Suprapubic skin (tissue), 4 donors: Measurements from ENCODE around the gene TPK1. TPM values are rescaled to one million over a fixed set of nuclear protein-coding genes. Genes with fewer than 3 reads are reported as not detected.

Experiments
- DNase-seq, 2 donors: peaks; one replicate each; pipeline ENCODE4 v3.0.0-alpha.2; 2019; ENCODE audit warnings: low spot score in 2 of 2
- H3K27ac ChIP-seq: fragments of 200-600 bp; sonication (generic); one replicate; pipeline ENCODE4 v1.5.1; 2019
- H3K27me3 ChIP-seq: fragments of 200-600 bp; sonication (generic); one replicate; pipeline ENCODE4 v1.5.1; 2019
- H3K36me3 ChIP-seq: fragments of 200-600 bp; sonication (generic); one replicate; pipeline ENCODE4 v1.5.1; 2019
- H3K4me1 ChIP-seq: fragments of 200-600 bp; sonication (generic); one replicate; pipeline ENCODE4 v1.5.1; 2019
- H3K4me3 ChIP-seq: fragments of 200-600 bp; sonication (generic); one replicate; pipeline ENCODE4 v1.5.1; 2019; ENCODE audit warnings: mild to moderate bottlenecking
- H3K9me3 ChIP-seq: fragments of 200-600 bp; sonication (generic); one replicate; pipeline ENCODE4 v1.5.1; 2019
- EP300 ChIP-seq: sonication (generic); formaldehyde crosslinking; IDR thresholded peaks from one replicate; pipeline ENCODE4 v1.6.1; 2017; ENCODE audit warnings: antibody characterized with exemption
- POLR2A ChIP-seq, 2 donors: fragments of 450-650 bp; IDR thresholded peaks; one replicate each; pipeline ENCODE4 v1.6.1; 2017; ENCODE audit warnings: antibody characterized with exemption in 2 of 2, mild to moderate bottlenecking in 2 of 2, moderate library complexity in 2 of 2
- POLR2AphosphoS5 ChIP-seq, 3 donors: sonication (generic); formaldehyde crosslinking; IDR thresholded peaks; one replicate each; pipeline ENCODE4 v1.6.1; 2017; ENCODE audit warnings: antibody characterized with exemption in 3 of 3
- WGBS: methylation state at CpG from one replicate; pipeline ENCODE4 v1.1.5; 2018; 5-methylcytosine and 5-hydroxymethylcytosine counted together
- total RNA-seq, 4 donors: library from RNA; depleted of rRNA; stranded (reverse); fragments of >200 nt; gene quantifications; one replicate each; pipeline ENCODE4 v1.1.0, GENCODE V29; 2016
- TF ChIP-seq, protein P1 (sequence below), 2 donors: fragments of 200-600 bp in 1 of 2; fragments of 450-650 bp in 1 of 2; sonication (generic) in 1 of 2; IDR thresholded peaks; one replicate each; pipeline ENCODE4 v1.5.1; 2016 to 2019; ENCODE audit warnings: antibody characterized with exemption in 2 of 2, mild to moderate bottlenecking in 1 of 2, moderate library complexity in 1 of 2

The TPK1 gene
- total RNA-seq, 4 donors from 2014 or later = 1.4 to 3.9 (median 2.8) TPM

DNA sequence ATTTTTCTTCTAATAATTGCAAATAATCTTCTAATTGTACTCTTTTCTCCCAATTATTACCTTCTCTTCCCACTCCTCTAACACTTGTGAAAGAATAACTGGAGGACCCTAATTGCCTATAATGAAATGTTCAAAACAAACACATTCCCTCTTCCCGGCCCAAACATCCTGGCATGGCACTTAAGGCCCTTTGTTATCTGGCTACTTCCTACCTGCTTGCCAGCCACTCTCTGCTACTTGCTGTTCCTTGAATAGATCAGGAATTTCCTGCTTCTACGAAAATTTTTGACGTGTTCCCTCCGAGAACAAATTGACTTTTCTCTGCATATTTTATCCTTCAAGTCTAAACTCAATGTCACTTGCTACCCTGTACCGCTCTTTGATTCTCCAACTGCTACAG is 376.2 kb downstream of the TPK1 start:
- no peak overlapping the region for H3K27ac ChIP-seq
- TF ChIP-seq EP300 = no peak

DNA sequence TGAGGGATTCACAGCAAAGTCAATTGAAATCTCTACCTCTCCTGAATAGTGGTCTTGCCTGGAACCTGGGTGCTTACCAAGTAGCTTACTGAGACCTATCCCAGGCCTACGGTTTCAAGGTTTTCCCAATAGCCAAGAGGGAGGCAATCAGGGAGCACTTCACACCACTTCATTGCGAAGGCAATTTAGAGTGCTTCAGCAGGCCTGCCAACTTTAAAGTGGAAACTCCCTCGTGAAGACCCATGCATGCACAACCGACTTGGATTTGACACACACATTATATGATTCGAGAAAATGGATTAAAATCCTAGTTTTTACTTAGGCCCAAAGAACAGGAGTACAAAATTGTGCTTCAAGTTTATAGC is 380.8 kb downstream of the TPK1 start:
- DNase-seq = no peak
- no peaks in the 10 kb centered on the region for H3K36me3 ChIP-seq
- H3K27ac ChIP-seq = no peak overlapping the region
- no peak overlapping the region for H3K4me3 ChIP-seq
- no peaks in the 10 kb centered on the region for H3K9me3 ChIP-seq
- WGBS = 92% methylated on average over 5 of the region's 5 CpGs
- no peaks in the 10 kb centered on the region for H3K4me1 ChIP-seq
- TF ChIP-seq POLR2AphosphoS5 (IDR thresholded peaks at IDR 0.05) = no peak
- no peak for TF ChIP-seq POLR2A (IDR thresholded peaks at IDR 0.05)
- TF ChIP-seq, protein P1, sequence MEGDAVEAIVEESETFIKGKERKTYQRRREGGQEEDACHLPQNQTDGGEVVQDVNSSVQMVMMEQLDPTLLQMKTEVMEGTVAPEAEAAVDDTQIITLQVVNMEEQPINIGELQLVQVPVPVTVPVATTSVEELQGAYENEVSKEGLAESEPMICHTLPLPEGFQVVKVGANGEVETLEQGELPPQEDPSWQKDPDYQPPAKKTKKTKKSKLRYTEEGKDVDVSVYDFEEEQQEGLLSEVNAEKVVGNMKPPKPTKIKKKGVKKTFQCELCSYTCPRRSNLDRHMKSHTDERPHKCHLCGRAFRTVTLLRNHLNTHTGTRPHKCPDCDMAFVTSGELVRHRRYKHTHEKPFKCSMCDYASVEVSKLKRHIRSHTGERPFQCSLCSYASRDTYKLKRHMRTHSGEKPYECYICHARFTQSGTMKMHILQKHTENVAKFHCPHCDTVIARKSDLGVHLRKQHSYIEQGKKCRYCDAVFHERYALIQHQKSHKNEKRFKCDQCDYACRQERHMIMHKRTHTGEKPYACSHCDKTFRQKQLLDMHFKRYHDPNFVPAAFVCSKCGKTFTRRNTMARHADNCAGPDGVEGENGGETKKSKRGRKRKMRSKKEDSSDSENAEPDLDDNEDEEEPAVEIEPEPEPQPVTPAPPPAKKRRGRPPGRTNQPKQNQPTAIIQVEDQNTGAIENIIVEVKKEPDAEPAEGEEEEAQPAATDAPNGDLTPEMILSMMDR (IDR thresholded peaks at IDR 0.05) = no peak
- TF ChIP-seq EP300 = no peak
- H3K27me3 ChIP-seq = no peaks in the 10 kb centered on the region

More for the DNA sequence above, 376.2 kb downstream of the TPK1 start:
- DNase-seq = no peak
- H3K27me3 ChIP-seq = no peaks in the 10 kb centered on the region
- H3K9me3 ChIP-seq = no peaks in the 10 kb centered on the region
- WGBS = 69% methylated on average over 5 of the region's 5 CpGs
- no peaks in the 10 kb centered on the region for H3K36me3 ChIP-seq
- no peak overlapping the region for H3K4me3 ChIP-seq
- no peaks in the 10 kb centered on the region for H3K4me1 ChIP-seq

DNA sequence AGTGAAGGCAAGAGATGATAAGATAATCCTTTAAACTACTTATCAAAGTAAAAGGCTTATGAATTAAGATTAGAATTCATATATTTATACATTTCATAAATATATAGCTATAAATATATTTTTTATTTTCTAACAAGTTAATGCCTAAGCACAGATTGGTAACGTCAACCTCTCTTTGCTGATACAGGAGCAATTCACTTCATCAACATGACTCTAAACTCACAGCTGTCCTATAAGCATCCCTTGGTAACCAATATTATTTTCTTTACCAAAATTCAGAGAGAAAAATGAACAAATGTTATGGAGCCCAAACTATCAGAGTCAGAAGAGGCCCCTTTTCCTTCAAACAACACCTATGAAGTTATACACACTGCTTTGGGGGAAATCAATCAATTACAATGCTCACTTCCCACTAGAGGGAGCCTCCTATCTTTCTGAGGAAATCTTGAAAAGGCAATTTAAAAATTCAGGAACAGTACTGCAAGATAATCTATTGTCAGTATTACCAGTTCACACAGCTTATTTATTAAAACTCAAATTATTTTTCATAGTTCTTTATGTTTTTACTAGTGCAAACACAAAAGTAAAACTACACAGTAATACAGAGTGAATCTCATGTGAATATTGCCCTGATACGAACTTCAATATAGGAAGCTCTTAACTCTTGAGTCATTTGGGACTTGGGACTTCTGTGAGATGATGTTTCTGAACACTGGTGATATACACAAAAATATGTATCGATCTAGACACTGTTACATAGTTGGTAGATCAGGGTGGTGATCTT is 381.4 kb downstream of the TPK1 start:
- Histone ChIP-seq H3K4me3 (no peak overlapping the region), H3K4me1 (no peaks in the 10 kb centered on the region), H3K27ac (no peak overlapping the region), H3K9me3 (no peaks in the 10 kb centered on the region), H3K27me3 (no peaks in the 10 kb centered on the region), H3K36me3 (no peaks in the 10 kb centered on the region)
- 96% methylated on average over 3 of the region's 3 CpGs for WGBS
- no peak for DNase-seq
- TF ChIP-seq, protein P1 (IDR thresholded peaks at IDR 0.05) = no peak
- TF ChIP-seq POLR2AphosphoS5 (IDR thresholded peaks at IDR 0.05) (no peak), POLR2A (IDR thresholded peaks at IDR 0.05) (no peak), EP300 (no peak)

DNA sequence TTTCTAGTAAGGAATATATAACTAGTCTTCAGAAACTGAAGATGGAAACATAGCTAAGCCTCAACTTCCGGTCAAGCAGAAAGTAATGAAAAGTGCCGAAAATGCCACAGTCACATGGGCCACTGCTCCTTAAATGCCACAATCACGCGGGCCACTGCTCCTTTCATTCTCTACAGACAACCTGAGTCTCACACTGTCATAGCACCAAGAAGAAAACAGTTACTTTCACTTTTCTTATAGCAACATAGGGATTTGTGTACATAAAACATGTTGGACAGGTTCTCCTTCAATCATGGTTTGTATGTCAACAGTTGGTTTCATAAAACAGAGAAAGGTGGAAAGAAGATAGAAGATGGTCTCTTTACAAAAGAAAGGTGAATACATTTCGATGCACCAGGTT is 383.8 kb downstream of the TPK1 start:
- H3K36me3 ChIP-seq = no peaks in the 10 kb centered on the region
- H3K27ac ChIP-seq = no peak overlapping the region
- DNase-seq = no peak
- H3K9me3 ChIP-seq = no peaks in the 10 kb centered on the region
- H3K4me1 ChIP-seq = no peaks in the 10 kb centered on the region
- H3K27me3 ChIP-seq = no peaks in the 10 kb centered on the region
- 93% methylated on average over 5 of the region's 5 CpGs for WGBS
- TF ChIP-seq, protein P1 (IDR thresholded peaks at IDR 0.05) = no peak
- no peak for TF ChIP-seq EP300
- TF ChIP-seq POLR2A (IDR thresholded peaks at IDR 0.05) = no peak
- no peak overlapping the region for H3K4me3 ChIP-seq

DNA sequence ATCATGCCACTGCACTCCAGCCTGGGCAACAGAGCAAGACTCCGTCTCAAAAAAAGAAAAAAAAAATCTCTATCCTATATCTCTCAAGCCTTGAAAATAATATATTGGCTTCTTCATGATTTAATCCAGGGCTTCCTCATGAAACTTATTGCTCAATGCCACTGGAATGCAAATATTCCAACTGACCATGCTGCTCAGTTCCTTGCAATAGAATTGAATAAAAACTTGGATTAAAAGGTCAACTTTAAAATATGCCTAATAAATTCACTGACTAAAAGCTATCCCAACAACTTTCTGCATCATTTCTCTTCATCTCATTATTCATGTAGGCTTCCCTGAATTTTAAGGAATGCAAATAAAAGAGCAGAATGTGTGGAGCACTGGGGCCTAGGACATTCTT is 390.3 kb downstream of the TPK1 start:
- H3K27me3 ChIP-seq = no peaks in the 10 kb centered on the region
- H3K4me3 ChIP-seq = no peak overlapping the region
- H3K36me3 ChIP-seq = no peaks in the 10 kb centered on the region
- DNase-seq = no peak
- TF ChIP-seq POLR2A (IDR thresholded peaks at IDR 0.05) (no peak), EP300 (no peak), POLR2AphosphoS5 (IDR thresholded peaks at IDR 0.05) (no peak)
- TF ChIP-seq, protein P1 (IDR thresholded peaks at IDR 0.05) = no peak
- WGBS = 77% methylated on average over 1 of the region's 1 CpG
- H3K4me1 ChIP-seq = no peaks in the 10 kb centered on the region
- no peak overlapping the region for H3K27ac ChIP-seq
- H3K9me3 ChIP-seq = no peaks in the 10 kb centered on the region
